GM19193 (cell line): ENCODE data around the gene ATP5PB.

ENCODE experiments used
- POLR2A ChIP-seq: IDR thresholded peaks from 4 replicates; pipeline ENCODE4 v1.6.1; 2011; ENCODE audit not compliant: insufficient read depth, insufficient read length; ENCODE audit errors: extremely low read depth

ATP5PB gene

GRCh38 chr1:111480674-111481073 lies 31.4 kb downstream of the ATP5PB start:
- no peak for TF ChIP-seq POLR2A

- no peak for TF ChIP-seq POLR2A
These were observed 32.3 kb downstream of the ATP5PB start for GRCh38 chr1:111481387-111482221.

GRCh38 chr1:111483166-111483565 lies 33.9 kb downstream of the ATP5PB start:
- no peak for TF ChIP-seq POLR2A

DNA sequence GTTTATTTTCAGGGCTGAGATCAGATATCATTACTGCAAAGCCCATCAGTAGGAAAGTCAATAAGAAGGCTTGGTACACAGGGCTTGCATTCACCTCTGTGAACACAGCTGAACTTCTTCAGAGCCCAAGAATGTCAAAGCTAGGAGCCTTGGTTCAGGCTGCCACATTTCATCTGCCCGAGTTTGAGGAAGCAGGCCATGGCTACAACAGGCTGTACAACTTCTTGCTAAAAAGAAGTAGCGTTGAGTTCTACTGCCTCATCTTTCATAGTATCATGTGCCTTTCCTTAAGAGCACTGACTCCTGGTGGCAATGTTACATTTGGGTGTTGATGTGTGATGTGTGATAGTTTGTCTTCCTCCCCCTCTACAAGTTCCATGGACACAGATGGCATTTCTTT lies 34.6 kb downstream of the ATP5PB start:
- TF ChIP-seq POLR2A, result no peak

DNA sequence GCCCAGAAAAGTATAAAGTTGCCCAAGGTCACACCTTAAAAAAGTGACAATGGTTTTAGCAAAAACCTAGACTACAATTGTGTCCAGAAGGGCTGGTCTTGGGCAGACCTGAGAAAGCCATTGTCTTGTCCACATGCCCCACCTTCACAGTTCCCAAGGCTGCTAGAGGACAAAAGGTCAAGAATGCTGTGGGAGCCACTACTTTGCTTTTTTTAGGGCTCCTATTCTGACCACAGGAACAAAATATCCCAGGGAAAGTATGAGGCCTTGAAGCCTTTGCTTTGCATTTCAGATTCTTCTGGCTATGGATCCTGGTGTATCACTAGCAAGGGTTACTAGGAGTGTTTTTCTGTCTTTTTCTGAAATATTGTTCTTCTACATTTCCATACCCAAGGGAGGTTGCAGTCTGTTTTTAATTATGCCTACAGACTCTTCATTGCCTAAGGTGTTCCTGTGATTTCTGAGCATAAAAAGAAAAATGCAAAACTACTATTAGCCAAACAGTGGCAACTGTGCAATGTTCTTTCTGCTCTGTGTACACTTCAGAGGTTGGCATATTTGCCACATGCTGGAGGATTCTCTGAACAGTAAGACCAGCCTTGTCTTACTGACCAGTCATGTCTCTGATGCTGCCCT lies 35.2 kb downstream of the ATP5PB start:
- TF ChIP-seq POLR2A, result no peak

- TF ChIP-seq POLR2A, result no peak
These were observed 37.2 kb downstream of the ATP5PB start for GRCh38 chr1:111486431-111486830.

DNA sequence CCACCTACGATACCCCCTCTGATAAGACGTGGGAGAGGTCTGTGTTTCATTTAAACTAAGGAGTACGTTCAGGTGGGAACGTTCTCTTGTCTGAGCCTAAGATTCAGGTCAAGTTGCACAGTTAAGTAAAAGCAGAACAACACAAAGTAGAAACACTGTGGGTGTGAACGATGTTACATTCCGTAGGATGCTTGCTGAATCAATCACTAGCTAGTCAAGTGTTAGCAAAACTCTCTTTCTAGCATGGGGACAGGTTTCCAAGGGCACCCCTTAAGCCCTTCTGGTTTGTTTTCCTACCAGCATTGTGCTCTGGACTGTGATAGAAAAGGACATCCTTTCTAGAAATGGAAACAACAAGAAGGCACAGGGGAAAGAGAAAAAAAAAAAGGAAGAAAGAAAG lies 37.9 kb downstream of the ATP5PB start:
- TF ChIP-seq POLR2A, result no peak

DNA sequence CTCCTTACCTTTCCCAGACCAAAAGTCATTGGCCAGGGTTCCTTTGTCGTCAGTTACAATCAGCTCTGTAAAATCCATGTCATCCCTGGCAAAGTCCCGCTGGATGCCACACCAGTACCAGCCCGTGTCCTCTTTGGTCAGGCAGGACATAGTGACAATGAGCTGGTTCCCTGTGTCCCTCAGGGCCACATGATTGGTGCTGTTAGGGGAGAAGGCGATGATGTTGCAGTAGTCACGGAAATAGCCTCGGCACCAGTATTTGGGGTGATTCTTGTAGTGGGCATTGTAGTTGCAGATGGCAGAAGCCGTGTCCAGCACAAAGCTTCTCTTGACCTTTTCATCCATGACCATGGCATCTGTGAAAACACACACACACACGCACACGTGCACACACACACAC lies 39.4 kb downstream of the ATP5PB start:
- no peak for TF ChIP-seq POLR2A

GRCh38 chr1:111489604-111490003 lies 40.3 kb downstream of the ATP5PB start:
- TF ChIP-seq POLR2A, result no peak

GRCh38 chr1:111490220-111490619 lies 41.0 kb downstream of the ATP5PB start:
- TF ChIP-seq POLR2A, result no peak

GRCh38 chr1:111491070-111491469 lies 41.8 kb downstream of the ATP5PB start:
- TF ChIP-seq POLR2A, result no peak

- TF ChIP-seq POLR2A, result no peak
These were observed 47.1 kb downstream of the ATP5PB start for GRCh38 chr1:111496398-111496797.

DNA sequence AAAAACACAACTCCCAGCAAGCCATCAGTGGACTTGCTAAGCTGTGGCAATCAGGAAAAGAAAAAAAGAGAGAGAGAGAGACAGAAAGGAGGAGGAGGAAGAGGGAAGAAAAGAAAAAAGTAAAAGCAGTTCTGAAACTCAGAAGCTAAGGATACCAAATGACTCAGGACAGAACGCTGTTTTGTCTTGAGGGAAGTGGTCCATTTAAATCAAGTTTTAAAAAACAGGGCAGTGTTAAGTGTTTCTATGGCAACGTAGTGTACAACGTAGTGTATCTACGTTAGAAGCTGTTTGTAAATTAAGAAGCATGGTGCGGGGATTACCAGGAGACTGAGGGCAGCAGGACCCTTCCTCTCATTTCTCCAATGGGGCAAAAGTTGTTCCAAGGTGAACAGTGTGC lies 48.3 kb downstream of the ATP5PB start:
- no peak for TF ChIP-seq POLR2A

- no peak for TF ChIP-seq POLR2A
These were observed 49.9 kb downstream of the ATP5PB start for GRCh38 chr1:111499026-111499785.

GRCh38 chr1:111501645-111502044 lies 52.4 kb downstream of the ATP5PB start:
- TF ChIP-seq POLR2A, result no peak

GRCh38 chr1:111503585-111504060 lies 54.4 kb downstream of the ATP5PB start, which contains the start of the genes ADORA3 and TMIGD3:
Gene ADORA3 (minus strand): TSS chr1:111503633. CDS start chr1:111503354, 279 bp downstream.
Gene TMIGD3 (minus strand): TSS chr1:111503633. CDS start chr1:111503354, 279 bp downstream.
- no peak for TF ChIP-seq POLR2A

DNA sequence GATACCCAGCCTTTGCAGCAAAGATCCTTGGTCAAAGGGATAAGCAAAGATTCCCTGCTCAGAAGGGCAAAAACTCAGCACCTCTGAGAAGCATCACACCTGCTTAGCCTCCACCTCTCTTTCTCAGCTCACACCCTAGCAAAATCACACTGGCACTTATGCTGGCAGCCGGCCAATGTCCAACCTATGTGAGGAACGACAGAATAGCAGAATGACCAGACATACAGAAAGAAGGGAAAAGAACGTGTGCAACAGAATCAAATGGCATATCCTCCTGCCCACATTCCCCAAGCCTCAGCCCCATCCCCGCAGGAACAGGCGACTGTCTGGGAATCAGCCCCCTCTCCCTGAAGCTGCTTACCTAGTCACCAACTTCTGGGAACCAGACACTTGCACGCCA lies 54.8 kb downstream of the ATP5PB start:
- no peak for TF ChIP-seq POLR2A
